ENCODE results near the gene REXO5.

- TF ChIP-seq, protein P1, sequence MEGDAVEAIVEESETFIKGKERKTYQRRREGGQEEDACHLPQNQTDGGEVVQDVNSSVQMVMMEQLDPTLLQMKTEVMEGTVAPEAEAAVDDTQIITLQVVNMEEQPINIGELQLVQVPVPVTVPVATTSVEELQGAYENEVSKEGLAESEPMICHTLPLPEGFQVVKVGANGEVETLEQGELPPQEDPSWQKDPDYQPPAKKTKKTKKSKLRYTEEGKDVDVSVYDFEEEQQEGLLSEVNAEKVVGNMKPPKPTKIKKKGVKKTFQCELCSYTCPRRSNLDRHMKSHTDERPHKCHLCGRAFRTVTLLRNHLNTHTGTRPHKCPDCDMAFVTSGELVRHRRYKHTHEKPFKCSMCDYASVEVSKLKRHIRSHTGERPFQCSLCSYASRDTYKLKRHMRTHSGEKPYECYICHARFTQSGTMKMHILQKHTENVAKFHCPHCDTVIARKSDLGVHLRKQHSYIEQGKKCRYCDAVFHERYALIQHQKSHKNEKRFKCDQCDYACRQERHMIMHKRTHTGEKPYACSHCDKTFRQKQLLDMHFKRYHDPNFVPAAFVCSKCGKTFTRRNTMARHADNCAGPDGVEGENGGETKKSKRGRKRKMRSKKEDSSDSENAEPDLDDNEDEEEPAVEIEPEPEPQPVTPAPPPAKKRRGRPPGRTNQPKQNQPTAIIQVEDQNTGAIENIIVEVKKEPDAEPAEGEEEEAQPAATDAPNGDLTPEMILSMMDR (IDR thresholded peaks at IDR 0.05): no peak
- no peak for TF ChIP-seq POLR2AphosphoS5 (IDR thresholded peaks at IDR 0.05)
- TF ChIP-seq POLR2A (IDR thresholded peaks at IDR 0.05): no peak
- no peak for TF ChIP-seq EP300 (IDR thresholded peaks at IDR 0.05)
These were observed 80.0 kb downstream of the REXO5 start for GRCh38 chr16:20886320-20886719.

Measured in upper lobe of left lung (tissue), 4 donors.